ENCODE measurements around the gene DGLUCY.
"Not testable (repeated sequence)": the region's sequence is repeated elsewhere in the genome, so short reads cannot be mapped to it uniquely, and the experiment has no call there.

The DGLUCY gene

DNA sequence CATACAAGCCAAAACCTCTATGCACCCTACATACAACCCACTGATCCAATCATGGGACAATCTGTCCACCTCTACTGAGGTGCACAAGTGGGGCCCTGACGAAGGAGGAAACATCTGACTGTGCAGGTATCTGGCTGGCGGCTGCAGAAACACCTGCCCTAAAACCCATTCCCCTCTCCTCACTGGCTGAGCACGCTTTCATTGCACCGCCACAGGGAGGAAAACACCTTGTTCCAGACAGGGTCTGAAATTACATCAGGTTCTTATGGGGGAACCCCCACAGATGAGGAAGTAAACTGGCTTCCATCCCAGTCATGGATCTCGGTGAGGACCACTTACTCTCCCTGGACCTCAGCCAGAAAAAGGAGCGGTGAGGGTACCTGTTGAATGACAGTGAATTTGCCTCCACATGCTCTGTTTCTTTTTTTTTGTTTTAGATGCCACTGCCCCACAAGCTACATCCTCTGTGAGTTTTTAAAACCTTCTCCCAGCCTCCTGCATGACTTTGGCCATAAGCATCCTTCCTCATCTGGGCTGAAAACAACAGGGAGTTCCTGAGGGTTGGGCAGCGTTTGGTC lies 23.8 kb upstream of the DGLUCY start:
- no peaks in the 10 kb centered on the region for H3K4me1 ChIP-seq (ENCODE audit: control insufficient read depth, insufficient read depth, low read length)
- peak; percentile 81; the same call in 1 of the 2 replicates for TF ChIP-seq SCRT1 (tag by site-specific recombination; IDR thresholded peaks at IDR 0.05; ENCODE audit: borderline replicate concordance)
- TF ChIP-seq ZNF2 (tag by site-specific recombination; IDR thresholded peaks at IDR 0.05): no peak
- TF ChIP-seq SCRT2 (tag by site-specific recombination; IDR thresholded peaks at IDR 0.05): peak; percentile 87
- no peaks in the 10 kb centered on the region for H3K36me3 ChIP-seq (ENCODE audit: control insufficient read depth in 2 of 2, insufficient read depth in 1 of 2, low read length in 2 of 2)
- no peak overlapping the region for H3K27ac ChIP-seq (ENCODE audit: extremely low read depth, low read depth, low read length)
- CTCF ChIA-PET: no interaction called here
- H3K9me3 ChIP-seq (ENCODE audit: control insufficient read depth, insufficient read depth, low read depth, low read length): no peaks in the 10 kb centered on the region
- POLR2A ChIA-PET: no interaction called here
- no peak overlapping the region for H3K4me3 ChIP-seq (ENCODE audit: low read depth, low read length)

DNA sequence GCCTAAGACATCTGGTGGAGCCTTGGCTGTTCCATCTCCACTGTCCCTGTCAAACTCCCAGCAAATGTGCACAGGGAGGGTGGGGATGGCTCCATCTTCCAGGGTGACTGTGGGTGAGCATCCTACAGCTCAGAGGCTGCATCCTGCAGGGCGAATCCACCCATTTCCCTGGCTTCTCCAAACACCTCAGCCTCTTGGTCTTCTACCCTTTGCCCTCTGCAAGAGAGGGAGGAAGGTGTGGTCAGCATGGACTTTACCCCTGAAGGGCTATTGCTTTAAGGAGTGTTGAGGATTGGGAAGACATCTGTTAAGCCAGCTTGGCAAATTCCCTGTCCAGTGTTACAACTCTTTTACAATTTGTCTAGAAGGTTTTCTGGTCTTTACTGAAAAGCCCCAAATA lies 23.1 kb upstream of the DGLUCY start:
- Histone ChIP-seq H3K4me1 (ENCODE audit: control insufficient read depth, insufficient read depth, low read length) (no peaks in the 10 kb centered on the region), H3K4me3 (ENCODE audit: low read depth, low read length) (no peak overlapping the region), H3K9me3 (ENCODE audit: control insufficient read depth, insufficient read depth, low read depth, low read length) (no peaks in the 10 kb centered on the region), H3K36me3 (ENCODE audit: control insufficient read depth in 2 of 2, insufficient read depth in 1 of 2, low read length in 2 of 2) (no peaks in the 10 kb centered on the region), H3K27ac (ENCODE audit: extremely low read depth, low read depth, low read length) (no peak overlapping the region)
- CTCF ChIA-PET: no interaction called here
- TF ChIP-seq ZSCAN23 (tag by site-specific recombination; IDR thresholded peaks at IDR 0.05) (no peak), ZNF266 (tag by site-specific recombination; IDR thresholded peaks at IDR 0.05; ENCODE audit: low read depth) (no peak), ZFP69B (tag by site-specific recombination; IDR thresholded peaks at IDR 0.05) (no peak), KLF1 (tag by site-specific recombination; IDR thresholded peaks at IDR 0.05) (no peak), GFI1B (tag by site-specific recombination; IDR thresholded peaks at IDR 0.05) (no peak), ZNF121 (tag by site-specific recombination; IDR thresholded peaks at IDR 0.05) (no peak), ZBTB1 (tag by site-specific recombination; IDR thresholded peaks at IDR 0.05) (no peak), ZNF777 (tag by site-specific recombination; IDR thresholded peaks at IDR 0.05; ENCODE audit: borderline replicate concordance) (no peak), SALL2 (tag by site-specific recombination; IDR thresholded peaks at IDR 0.05; ENCODE audit: borderline replicate concordance) (no peak), ZNF658 (tag by site-specific recombination; IDR thresholded peaks at IDR 0.05) (no peak)
- TF ChIP-seq, protein P1, sequence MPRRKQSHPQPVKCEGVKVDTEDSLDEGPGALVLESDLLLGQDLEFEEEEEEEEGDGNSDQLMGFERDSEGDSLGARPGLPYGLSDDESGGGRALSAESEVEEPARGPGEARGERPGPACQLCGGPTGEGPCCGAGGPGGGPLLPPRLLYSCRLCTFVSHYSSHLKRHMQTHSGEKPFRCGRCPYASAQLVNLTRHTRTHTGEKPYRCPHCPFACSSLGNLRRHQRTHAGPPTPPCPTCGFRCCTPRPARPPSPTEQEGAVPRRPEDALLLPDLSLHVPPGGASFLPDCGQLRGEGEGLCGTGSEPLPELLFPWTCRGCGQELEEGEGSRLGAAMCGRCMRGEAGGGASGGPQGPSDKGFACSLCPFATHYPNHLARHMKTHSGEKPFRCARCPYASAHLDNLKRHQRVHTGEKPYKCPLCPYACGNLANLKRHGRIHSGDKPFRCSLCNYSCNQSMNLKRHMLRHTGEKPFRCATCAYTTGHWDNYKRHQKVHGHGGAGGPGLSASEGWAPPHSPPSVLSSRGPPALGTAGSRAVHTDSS (tag by site-specific recombination; IDR thresholded peaks at IDR 0.05): no peak
- POLR2A ChIA-PET: no interaction called here

DNA sequence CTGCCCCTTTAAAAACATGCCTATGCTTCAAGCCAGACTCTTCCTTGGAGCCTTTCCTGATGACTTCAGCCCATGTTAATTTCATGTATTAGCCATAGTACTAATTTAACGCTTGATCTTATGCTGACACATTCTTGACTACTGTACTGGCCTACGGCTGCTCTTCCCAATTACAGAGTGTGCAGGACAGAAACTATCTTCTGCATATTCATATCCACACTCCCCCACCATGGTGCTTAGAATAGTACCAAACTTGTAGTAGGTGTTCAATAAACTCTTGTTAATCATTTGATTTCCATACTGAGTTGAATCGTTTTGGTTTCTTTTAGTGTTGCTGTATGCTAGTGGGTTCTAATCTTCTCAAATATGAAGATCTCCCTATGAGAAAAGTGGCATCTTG lies 21.8 kb upstream of the DGLUCY start:
- no peaks in the 10 kb centered on the region for H3K9me3 ChIP-seq (ENCODE audit: control insufficient read depth, insufficient read depth, low read depth, low read length)
- no peaks in the 10 kb centered on the region for H3K36me3 ChIP-seq (ENCODE audit: control insufficient read depth in 2 of 2, insufficient read depth in 1 of 2, low read length in 2 of 2)
- TF ChIP-seq ZNF48 (tag by site-specific recombination; IDR thresholded peaks at IDR 0.05) (no peak), ZNF664 (tag by site-specific recombination; IDR thresholded peaks at IDR 0.05) (0 out of 2 replicates have a peak, but pooled peaks have one; percentile 63)
- H3K27ac ChIP-seq (ENCODE audit: extremely low read depth, low read depth, low read length): no peak overlapping the region
- H3K4me1 ChIP-seq (ENCODE audit: control insufficient read depth, insufficient read depth, low read length): no peaks in the 10 kb centered on the region
- ChIA-PET POLR2A (no interaction called here), CTCF (no interaction called here)
- no peak overlapping the region for H3K4me3 ChIP-seq (ENCODE audit: low read depth, low read length)

DNA sequence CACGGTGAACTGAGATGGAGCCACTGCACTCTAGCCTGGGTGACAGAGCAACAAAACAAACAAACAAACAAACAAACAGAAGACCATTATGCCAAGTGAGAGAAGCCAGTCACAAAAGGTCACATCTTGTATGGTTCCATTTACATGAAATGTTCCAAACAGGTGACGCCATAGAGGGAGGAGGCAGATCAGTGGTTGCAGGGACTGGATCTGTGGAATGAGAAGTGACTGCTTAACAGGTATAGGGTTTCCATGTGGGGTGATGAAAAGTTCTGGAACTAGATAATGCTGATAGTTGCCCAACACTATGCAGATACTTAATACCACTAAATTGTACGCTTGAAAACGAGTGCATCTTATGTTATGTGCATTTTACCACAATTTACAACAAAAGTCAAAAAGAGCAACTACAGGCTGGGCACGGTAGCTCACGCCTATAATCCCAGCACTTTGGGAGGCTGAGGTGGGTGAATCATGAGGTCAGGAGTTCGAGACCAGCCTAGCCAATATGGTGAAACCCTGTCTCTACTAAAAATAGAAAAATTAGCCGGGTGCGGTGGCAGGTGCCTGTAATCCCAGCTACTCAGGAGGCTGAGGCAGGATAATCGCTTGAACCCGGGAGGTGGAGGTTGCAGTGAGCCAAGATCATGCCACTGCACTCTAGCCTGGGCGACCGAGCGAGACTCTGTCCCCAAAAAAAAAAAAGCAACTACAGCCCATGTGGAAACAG lies 20.0 kb upstream of the DGLUCY start:
- CTCF ChIA-PET, POLR2A ChIA-PET: not testable (repeated sequence)

More for the DNA sequence above, 20.0 kb upstream of the DGLUCY start:
- not testable (repeated sequence) for H3K9me3 ChIP-seq (ENCODE audit: control insufficient read depth, insufficient read depth, low read depth, low read length); H3K27ac ChIP-seq (ENCODE audit: extremely low read depth, low read depth, low read length); H3K4me1 ChIP-seq (ENCODE audit: control insufficient read depth, insufficient read depth, low read length); H3K4me3 ChIP-seq (ENCODE audit: low read depth, low read length); H3K36me3 ChIP-seq (ENCODE audit: control insufficient read depth in 2 of 2, insufficient read depth in 1 of 2, low read length in 2 of 2)
